ENCODE results near the gene SLC2A10.

DNA sequence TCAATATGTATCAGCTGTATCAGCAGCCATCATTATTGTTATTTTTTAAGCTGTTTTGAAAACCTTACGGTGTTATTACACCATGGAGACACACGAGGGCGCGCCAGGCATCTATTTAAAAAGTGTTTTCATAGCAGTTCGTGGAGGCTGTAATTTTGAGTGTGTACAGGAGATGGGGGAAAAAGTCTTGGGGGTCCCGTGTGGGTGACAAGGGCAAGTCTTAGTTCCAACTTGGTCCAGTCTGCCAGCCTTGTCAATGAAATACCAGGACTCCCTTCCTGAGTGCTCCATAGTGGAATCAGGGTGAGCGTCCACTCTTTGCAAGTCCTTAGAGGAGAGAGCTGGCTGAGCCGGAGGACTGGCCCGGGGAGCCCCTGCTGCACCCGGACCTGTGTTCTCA lies 43.3 kb downstream of the SLC2A10 start:
- TF ChIP-seq GATA2 (IDR thresholded peaks at IDR 0.05; ENCODE audit: low read depth, low read length): no peak
- TF ChIP-seq GATA3 (IDR thresholded peaks at IDR 0.05; ENCODE audit: low read depth, low read length): no peak

Data from SH-SY5Y (cell line).